AML-193 (cell line): ENCODE measurements around the gene OXNAD1.
"Not testable (repeated sequence)": the region's sequence is repeated elsewhere in the genome, so short reads cannot be mapped to it uniquely, and the experiment has no call there.

Experiments
- DNase-seq, 2 experiments: peaks; one replicate each; lab custom pipeline; 2025; lab: John Stamatoyannopoulos, UW

The OXNAD1 gene

DNA sequence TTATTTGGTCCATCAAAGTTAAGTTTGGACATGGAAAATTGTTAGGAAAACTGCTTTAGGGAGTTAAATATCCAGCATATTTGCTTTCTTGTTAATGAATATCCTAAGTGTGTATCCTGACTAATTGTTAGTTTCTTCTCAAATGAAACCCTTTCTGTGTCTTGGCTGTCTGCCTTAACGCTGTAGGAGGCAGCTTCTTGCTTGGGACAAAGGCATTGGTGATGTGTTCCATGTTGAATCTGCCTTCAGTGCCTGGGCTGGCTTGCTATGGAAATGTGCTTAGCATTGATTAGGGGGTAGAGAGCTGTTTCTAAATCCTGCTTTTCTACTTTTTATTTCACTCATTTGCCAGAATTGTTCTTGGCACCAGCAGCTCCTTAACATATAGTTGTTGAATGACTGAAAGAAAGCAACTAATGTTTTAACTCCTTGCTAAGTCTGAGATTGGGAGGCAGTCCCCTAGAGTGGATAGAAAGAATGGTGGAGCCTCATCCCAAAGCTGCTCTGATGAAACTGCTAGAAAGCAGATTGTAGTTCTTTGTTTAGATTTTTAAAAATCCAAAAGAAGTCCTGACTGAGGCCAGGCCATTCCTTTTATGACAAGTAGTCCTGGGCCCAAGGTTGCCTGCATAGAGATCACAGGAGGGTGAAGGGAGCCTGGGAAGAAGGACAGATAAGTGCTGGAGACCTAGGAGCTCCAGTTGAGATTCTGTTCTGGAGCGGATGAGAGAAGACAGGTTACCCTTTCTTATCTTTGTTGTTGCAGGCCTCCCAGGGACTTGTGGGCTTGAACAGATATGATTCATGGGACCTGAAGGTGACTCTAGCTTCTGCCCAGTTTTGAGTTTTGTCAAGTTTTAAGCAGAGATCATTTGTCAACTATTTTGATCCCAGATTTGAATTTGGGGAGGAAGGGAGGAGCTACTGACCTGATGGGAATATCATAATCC, 39.3 kb downstream of the OXNAD1 start:
- no peak for DNase-seq

DNA sequence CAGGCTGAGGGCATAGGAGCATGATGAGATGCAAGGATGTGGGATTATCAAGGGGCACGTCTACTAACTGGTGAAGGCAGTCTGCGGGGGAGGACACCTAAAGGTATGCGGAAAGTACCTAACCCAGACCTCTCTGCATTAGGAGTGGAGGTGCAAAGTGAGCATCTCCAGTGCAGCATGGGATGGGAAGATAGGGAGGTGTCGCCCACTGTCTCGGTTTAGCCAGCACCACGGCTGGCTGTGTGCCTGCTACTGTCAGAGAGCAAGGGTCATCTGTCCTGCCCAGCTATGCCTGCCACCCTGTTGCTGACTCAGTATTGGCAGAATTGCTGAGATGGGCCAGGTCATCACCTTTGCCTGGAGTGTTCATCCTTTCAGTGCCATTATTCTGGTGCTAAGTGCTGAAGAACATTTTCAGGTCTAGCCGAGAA, 40.1 kb downstream of the OXNAD1 start:
- DNase-seq: no peak

DNA sequence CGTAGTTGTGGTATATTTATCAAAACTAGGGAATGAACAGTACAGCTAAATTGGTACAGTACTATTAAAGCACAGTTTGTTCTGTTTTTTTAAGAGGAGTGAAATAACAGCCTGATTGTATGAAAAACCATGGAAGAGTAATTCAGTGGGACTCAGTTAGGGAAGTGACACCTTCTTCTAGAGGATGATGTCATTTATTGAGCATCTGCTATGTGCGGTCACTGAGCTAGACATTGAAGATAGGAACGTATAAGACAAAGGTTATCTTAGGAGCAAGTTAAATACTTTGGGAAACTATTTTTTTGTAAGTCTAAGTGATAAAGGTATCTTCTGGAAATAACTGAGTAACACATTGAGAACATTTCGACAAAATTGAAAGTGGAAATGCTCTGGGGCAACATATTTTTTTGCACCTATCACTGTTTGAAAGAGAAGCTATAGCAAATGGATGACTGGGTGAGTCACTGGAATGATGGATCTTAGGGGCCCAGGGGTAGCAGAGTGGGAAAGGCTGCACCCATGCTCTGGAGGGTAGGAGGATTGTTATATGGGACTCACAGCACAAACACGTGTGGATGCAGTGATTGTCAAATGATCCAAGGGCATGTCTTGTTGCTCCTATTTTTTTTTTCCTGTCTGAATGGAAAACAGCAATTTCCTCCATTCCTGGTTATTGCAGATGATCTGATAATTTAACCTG, 43.0 kb downstream of the OXNAD1 start:
- no peak for DNase-seq

DNA sequence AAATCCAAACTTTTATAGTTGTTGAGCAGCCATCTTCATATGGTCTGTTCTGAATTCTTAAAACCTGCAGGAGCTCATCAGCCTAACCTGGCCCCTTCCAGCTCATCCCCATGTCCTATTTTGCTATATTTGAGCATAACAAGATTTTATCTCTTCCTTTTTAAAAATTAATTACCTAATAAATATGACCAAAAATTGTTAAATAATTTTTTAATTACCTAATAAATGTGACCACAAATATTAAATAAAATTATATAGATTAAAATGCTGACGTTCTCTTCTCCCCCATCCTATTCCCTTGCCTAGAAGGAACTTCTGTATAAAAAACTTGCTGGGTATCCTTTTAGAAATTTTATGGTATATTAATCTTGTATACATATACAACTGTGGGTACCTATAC, 43.7 kb downstream of the OXNAD1 start:
- DNase-seq: no peak

DNA sequence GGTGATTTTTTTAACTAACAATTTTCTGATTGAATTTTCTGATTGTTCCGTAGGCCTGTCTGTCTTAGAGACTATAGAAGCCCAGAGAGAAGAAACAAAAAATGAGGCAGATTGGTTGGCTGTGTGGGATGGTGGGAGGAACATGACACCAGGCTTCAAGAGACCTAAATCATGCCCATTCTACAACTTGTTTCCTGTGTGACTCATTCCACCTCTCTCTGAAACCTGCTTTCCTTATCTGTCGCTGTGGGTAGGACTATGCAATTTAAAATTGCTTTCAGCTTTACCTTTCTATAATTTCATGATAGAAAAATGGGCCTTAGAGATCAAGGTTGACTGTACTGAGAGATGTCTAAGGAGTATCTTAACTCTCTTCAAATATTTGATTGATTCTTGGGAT, 44.5 kb downstream of the OXNAD1 start:
- peak in 1 of 2 experiments; percentile 24 for DNase-seq

DNA sequence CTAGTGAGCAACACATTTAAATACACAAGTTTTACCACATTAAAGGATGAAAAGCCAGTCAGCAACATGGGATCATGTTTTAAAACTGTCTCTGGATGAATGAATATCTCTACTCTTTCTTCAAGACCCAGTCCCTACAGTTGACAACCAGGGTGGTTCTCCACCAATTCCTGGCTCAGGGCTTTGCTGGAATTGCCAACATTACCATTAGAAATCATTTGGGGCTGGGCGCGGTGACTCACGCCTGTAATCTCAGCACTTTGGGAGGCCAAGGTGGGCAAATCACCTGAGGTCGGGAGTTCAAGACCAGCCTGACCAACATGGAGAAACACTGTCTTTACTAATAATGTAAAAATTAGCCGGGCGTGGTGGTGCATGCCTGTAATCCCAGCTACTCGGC, 45.5 kb downstream of the OXNAD1 start:
- DNase-seq: not testable (repeated sequence)

DNA sequence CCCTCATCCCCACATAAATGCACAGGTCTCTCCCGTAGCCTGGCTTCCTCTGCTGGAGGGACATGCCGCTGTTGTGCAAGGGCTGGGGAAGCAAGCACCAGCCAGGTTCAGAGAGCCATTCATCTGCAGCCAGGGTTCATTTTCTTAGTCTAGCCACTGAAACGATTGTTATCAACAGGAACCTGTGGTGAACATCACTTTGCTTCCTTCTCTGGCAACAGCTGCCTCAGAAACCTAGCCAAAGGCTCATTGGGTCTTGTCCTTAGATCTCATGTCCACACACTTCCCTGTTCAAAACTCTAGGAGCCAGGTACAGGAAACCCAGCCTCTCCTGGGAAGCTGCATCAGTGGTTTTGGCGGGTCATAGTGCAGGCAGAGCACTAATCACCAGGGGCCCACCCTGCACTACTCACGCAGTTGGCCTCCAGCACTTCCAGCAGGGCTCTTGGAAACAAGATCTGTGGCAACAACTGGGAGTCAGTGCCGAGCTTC, 47.0 kb downstream of the OXNAD1 start:
- DNase-seq: peak; percentile 80 to 84

DNA sequence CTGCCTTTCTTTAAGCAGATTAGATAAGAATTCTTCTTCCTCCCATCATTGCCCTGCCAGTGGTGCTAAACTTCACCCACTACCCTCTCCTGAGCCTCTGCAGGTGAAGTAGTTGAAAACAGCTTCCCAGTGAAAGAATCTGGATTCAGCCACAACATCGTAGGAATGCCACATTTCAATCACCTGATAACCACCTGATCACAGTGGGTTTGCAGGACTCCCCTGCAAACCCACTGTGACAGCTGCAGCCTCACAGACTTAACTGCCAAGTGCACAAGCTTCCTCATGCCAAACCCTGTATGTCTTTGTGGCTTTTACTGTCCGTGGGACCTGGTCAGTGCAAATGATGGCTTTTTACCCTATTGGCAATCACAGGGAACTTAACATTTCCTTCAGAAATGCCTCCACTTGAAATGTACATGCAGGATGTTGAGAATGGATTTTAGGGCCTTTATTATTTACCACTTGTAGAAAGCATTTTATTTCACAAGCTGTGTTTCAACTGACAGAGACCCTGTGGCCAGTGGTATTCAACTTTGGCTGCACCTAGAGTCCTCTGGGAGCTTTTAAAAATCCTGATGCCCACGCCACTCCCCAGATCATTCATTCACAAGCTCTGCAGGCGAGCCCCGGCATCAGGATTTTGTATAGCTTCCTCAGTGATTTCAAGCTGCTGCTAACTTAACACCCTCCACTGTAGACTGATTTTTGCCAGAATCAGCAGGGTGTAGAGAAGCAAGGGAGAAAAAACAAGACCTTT, 49.1 kb downstream of the OXNAD1 start:
- peak in 1 of 2 experiments; percentile 19 for DNase-seq

DNA sequence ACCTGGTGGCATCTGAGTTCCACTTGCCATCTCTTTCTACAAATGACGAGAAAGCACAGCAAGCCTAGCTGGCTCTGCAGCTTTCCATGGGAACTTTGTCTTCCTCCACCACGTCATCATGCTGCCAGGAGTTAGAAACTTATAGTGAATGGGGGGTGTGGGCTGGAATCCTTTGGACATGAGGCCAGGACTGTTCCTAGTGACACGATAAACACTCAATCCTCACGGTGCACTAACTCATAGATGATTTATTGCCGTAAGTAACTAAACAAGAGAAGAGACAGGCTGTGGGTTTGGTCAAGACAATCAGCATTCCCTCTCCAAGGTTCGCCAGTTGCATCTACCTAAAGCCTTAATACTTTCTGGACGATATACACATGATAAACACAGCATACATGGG, 50.6 kb downstream of the OXNAD1 start:
- DNase-seq: no peak

DNA sequence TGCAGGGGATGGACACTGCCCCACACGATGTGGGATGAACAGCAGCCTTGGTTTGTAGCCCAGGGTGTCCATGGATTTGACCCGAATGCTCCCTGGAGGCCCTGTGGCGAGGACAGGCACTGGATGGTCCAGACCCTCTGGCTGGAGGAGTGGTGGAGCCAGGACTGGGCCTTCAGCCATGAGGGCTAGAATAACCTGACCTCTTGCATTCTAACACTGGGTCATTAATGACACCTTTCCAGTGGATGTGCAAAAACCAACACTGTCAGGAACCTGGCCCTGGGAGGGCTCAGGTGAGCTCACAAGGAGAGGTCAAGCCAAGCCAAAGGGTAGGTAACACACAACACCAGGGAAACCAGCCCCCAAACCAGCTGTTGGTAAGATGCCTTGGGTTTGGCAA, 51.4 kb downstream of the OXNAD1 start:
- DNase-seq: no peak

DNA sequence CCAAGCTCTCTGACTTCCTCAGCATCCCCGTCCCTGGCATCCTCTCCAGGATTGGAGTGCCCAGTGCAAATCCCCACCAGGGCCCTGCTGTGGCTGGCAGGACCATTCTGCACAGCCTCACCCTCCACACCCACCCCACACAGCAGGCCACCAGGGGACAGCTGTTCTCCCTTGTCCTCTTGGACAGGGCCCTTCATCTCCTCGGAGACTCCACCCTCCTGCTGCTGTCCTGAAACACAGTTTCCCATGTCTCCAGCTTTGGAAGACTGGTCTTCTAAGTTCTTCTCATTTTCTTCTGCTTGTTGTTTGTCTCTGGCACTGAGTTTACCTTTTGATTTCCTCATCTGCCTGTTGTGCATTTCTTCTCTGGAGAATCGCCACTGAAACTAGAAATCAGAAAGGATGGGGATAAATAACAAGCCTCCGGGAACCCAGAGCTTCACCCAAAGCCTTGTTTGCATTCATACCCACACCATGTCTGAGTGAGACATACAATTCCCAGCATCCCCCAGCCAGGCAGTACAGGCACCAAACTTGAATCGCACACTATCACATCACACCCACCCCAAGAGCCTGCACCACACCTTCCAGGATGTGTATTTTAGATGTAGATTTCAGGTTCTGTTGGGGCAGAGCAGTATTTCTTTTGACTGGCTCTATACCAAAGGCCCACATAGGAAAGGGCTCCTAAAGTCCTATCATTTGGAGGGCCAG, 52.0 kb downstream of the OXNAD1 start:
- no peak for DNase-seq

DNA sequence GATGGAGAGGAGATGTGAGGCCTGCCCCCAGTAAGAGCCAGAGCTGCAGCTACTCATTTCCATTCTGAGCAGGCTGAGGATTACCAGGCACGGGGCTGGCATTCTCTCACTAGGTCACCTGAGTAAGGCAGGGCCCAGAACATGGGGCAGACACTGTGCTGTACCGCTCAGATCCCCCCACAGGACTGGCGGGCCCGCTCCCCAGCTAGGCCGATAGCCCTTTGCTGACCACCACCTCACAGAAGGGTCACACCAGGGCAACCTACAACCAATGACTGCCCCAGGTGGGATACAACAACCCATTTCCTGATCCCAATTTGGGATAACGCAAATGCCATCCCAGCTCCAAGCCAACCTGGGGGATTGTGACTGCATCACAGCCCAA, 52.5 kb downstream of the OXNAD1 start:
- DNase-seq: no peak

DNA sequence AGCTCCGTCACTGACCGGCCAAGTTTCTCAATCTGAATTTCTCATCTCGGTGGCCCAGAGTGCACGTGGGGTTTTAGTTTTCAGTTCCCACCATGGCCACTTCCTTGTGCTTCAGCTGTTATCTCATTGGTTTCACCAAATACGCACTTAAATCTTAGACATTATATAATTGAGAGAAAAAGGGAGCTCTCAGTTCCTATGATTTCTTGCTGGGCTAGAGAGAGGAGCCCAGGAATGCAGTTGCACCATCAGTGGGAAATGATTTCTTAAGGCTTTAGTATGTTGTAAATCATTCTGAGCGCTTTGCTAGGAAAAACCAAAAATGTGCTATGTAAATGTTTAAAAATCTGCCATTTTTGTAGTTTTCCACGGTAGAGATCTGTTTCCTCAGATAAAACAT, 53.2 kb downstream of the OXNAD1 start:
- DNase-seq: no peak

DNA sequence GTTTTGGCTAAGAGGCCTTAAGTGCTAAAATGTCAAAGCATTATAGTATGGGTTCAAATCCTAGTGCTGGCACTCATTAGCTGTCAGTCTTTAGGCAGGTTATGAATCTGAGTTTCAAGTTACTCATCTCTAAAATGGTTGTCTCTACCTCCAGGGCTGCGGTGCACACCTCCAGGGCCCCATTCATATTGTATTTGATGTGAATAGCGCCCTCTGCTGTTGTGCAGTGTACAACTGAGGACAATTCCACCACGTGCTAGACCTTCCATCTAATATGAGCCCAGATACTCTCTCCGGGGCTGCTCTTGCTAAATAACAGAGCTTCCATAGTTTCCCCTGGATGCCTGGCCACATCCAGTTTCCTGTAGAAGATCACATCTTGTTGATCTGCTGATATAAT, 54.3 kb downstream of the OXNAD1 start:
- peak; percentile 38 to 48 for DNase-seq

DNA sequence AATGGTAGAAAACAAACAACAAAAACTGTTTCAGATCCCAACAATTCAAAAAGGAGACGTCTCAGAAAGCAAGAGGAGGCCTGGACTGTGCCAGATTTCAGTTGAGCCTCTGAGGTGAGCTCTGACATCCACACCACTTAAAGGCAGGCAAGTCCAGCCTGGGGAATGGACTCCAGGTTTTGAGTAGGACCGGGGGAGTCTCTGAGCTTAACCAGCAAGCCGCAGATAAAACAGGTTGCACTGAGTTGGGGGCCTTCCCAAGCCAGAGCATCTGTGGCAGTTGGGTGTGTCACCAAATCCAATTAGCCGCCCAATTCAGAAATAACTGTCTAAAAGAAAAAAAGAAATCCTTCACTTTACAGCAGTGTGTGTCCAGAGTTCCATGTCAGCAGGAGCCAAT, 54.7 kb downstream of the OXNAD1 start:
- DNase-seq: no peak

DNA sequence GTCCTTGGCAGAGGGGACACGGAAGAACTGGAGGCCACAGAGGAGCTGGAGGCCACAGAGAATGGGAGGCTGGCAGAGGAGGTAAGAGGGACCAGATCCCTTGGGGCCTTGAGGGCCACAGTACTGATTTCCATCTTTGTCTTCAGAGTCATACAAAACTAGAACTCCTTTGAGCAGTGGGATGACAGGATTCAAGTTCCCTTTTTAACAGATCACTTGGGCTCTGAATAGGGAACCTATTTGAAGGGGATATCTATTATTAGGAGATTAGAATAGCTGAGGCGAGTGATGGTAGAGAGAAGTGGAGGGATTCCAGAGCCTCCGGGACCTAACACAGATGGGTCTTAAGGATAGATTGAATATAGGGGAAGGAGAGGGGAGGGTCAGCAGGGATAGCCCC, 55.7 kb downstream of the OXNAD1 start:
- no peak for DNase-seq

DNA sequence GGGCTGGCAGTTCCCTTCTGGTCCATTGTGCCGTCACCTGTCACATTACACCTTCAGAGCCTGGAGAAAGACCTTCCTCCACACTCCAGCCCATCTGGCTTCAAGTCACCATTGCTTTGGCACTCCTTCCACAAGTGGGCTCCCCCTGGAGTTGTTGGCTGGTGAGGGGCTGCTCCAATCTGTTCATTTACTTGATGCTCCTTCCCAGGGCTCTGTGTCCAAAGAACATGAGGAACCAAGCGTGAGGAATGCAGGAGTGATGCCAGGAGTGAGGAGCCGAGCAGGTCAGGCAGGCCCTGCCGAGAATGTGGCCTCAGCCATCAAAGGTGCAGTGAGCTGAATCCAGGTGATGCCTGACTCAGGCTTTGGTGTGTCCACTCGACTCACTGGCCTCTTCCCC, 57.2 kb downstream of the OXNAD1 start:
- DNase-seq: no peak

DNA sequence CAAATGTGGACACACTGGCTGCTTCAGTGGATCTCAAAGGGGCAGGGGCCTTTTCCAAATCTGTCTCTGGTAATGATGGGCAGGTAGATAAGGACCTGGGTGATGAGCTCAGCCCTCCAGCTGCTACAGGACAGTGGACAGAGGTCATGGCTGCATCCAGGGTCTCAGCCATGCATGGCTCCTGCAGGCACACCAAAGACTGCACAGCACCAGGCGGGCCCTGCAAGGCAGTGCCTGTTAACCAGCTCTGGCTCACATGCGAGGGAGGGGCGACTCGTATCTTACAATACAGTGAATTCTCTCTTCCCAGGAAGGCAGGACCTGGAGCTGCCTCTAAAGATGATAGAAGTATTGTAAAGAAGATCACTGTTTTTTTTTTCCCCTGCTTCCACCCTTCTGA, 58.7 kb downstream of the OXNAD1 start:
- no peak for DNase-seq

DNA sequence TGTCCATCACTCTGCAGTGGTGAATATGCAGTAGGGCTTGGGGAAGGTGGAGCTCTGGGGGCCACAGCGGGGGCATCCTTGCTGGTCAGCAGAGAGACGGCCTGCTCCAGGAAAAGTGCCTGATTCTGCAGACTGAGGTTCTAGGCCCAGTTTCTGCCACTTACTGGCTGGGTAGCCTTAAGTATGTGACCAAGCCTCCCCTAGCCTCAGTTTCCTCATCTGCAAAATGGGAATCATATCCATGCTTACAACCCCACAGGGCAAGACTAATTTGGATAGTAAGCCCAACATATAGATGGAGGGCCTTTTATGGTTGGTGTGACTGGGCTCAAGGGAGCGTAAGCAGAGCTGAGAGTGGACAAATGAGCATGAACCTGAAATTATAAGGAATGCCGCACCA, 60.8 kb downstream of the OXNAD1 start:
- no peak for DNase-seq

DNA sequence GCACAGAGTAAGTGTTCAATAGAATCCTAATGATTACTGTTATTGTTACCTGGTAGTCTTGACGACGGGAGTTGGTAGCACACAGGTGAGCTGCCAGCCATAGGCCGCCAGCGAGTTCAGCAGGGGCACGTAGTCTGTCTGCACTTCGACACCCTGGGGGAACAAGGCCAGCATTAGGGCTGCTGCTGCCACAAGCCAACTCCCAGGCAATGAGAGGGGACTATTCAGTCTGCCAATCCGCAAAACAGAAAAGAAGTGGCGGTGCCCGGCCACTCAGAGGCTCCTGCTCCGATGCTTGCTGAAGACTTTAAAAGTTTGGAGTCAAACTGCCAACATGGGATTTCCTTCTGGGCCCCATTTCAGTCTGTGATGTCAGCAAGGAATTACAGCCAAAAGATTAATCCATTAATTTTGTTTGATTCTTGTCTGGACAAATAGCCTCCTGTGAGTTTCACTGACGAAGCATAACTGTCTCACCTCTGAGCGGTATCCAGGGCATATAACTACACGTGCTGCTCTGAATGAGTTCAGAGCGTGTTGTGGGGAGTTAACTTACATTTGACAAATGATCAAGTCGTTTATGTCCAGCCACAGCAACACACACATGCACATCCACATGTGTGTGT, 61.8 kb downstream of the OXNAD1 start:
- DNase-seq: no peak

DNA sequence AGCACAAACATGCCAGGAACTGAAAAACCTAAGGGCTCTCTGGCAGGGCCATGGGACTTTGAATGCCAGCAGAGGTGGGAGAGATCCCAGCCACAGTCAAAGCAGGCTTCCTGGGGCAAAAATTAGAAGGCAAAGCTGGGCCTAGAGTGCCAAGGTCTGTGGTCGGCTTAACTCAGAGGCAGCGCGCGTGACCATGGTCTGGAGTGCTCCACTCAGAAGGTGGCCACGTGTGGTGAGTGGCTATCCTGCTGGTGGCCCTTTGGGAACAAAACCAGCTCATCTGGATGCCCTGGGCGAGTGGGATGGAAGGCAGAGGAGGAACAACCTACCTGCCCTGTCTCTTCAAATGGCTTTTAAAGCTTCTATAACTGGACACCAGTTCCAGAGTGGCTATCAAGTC, 63.1 kb downstream of the OXNAD1 start:
- DNase-seq: no peak
